Smooth muscle cell (in vitro differentiated cells): ENCODE results near the gene DYNC1H1. TPM values are rescaled to one million over a fixed set of nuclear protein-coding genes. Genes with fewer than 3 reads are reported as not detected.
A peak's percentile ranks its signal among the peaks of the same experiment; 100 is the strongest.
"Not testable (repeated sequence)": the region's sequence is repeated elsewhere in the genome, so short reads cannot be mapped to it uniquely, and the experiment has no call there.

Experiments used
- DNase-seq: peaks from one replicate; lab custom pipeline; 2025; ENCODE audit not compliant: unreplicated experiment; lab: John Stamatoyannopoulos, UW
- H2AFZ ChIP-seq: fragments of 200-600 bp; sonication (generic); 2 replicates; pipeline ENCODE4 v1.6.0; 2016; ENCODE audit warnings: antibody characterized with exemption, low read depth, mild to moderate bottlenecking
- H3F3A ChIP-seq: fragments of 200-600 bp; sonication (generic); 2 replicates; pipeline ENCODE4 v1.6.0; 2017; ENCODE audit warnings: antibody characterized with exemption, low read depth
- H3K27ac ChIP-seq: fragments of 200-600 bp; sonication (generic); 2 replicates; pipeline ENCODE4 v1.5.1; 2016; ENCODE audit warnings: low read depth, mild to moderate bottlenecking
- H3K27me3 ChIP-seq: fragments of 200-600 bp; sonication (generic); 2 replicates; pipeline ENCODE4 v1.6.1; 2016; ENCODE audit warnings: low read depth, mild to moderate bottlenecking
- H3K36me3 ChIP-seq: fragments of 200-600 bp; sonication (generic); 2 replicates; pipeline ENCODE4 v1.5.1; 2016; ENCODE audit warnings: low read depth
- H3K4me1 ChIP-seq: fragments of 200-600 bp; sonication (generic); 2 replicates; pipeline ENCODE4 v1.5.1; 2016; ENCODE audit warnings: low read depth
- H3K4me2 ChIP-seq: fragments of 200-600 bp; sonication (generic); 2 replicates; pipeline ENCODE4 v1.6.0; 2016; ENCODE audit warnings: mild to moderate bottlenecking
- H3K4me3 ChIP-seq: fragments of 200-600 bp; sonication (generic); 2 replicates; pipeline ENCODE4 v1.5.1; 2016; ENCODE audit warnings: mild to moderate bottlenecking
- H3K79me2 ChIP-seq: fragments of 200-600 bp; sonication (generic); 2 replicates; pipeline ENCODE4 v1.6.0; 2016; ENCODE audit warnings: low read depth, mild to moderate bottlenecking
- H3K9ac ChIP-seq: fragments of 200-600 bp; sonication (generic); 2 replicates; pipeline ENCODE4 v1.6.0; 2016; ENCODE audit warnings: low read depth
- H3K9me3 ChIP-seq: fragments of 200-600 bp; sonication (generic); replicated peaks from 2 replicates; pipeline ENCODE4 v1.5.1; 2016; ENCODE audit warnings: low read depth
- H4K20me1 ChIP-seq: fragments of 200-600 bp; sonication (generic); 2 replicates; pipeline ENCODE4 v1.6.0; 2016; ENCODE audit warnings: low read depth
- CTCF ChIP-seq: fragments of 200-600 bp; sonication (generic); IDR thresholded peaks from 2 replicates; pipeline ENCODE4 v1.5.1; 2017; ENCODE audit warnings: borderline replicate concordance, mild to moderate bottlenecking, antibody characterized with exemption; ENCODE audit not compliant: insufficient read depth, poor library complexity, severe bottlenecking
- WGBS: methylation state at CpG from one replicate; pipeline ENCODE4 v1.1.7; 2016; ENCODE audit warnings: low lambda C conversion rate; 5-methylcytosine and 5-hydroxymethylcytosine counted together
- polyA plus RNA-seq: library from polyadenylated mRNA; unstranded; fragments of >200 nt; fragmentation: Nextera tagmentation; extraction: Ambion mirVana; gene quantifications from 2 replicates; pipeline ENCODE4 v1.2.1, GENCODE V29; 2016
- total RNA-seq: library from RNA; depleted of rRNA; stranded (reverse); fragments of >200 nt; gene quantifications from 2 replicates; pipeline ENCODE4 v1.2.3, GENCODE V29; 2014

The DYNC1H1 gene
- total and polyA plus RNA-seq, 2 experiments from 2014 or later: 137 to 399 TPM

- no peak for DNase-seq
- Histone ChIP-seq H3K79me2 (peaks cover 50% of the 10 kb centered on the region), H3K4me3 (no peak overlapping the region), H4K20me1 (peaks cover 69% of the 10 kb centered on the region), H3K27ac (peak overlapping the region; percentile 69), H3K4me2 (no peak overlapping the region), H3K9ac (no peak overlapping the region), H3K27me3 (no peaks in the 10 kb centered on the region), H3K36me3 (peaks cover 31% of the 10 kb centered on the region), H3K4me1 (no peaks in the 10 kb centered on the region), H2AFZ (no peak overlapping the region), H3K9me3 (no peaks in the 10 kb centered on the region), H3F3A (peaks cover 6% of the 10 kb centered on the region)
- TF ChIP-seq CTCF: no peak
- WGBS: 96% methylated on average over 10 of the region's 10 CpGs
Observed at GRCh38 chr14:101980251-101980650, 15.9 kb downstream of the DYNC1H1 start.

GRCh38 chr14:101980700-101981099 lies 16.3 kb downstream of the DYNC1H1 start:
- H3K79me2 ChIP-seq: peaks cover 47% of the 10 kb centered on the region
- H3K36me3 ChIP-seq: peaks cover 31% of the 10 kb centered on the region
- no peak overlapping the region for H2AFZ ChIP-seq
- H3K9ac ChIP-seq: no peak overlapping the region
- 30% methylated on average over 2 of the region's 2 CpGs for WGBS
- peak overlapping the region; percentile 69 for H3K27ac ChIP-seq
- H3K4me1 ChIP-seq: no peaks in the 10 kb centered on the region
- no peak overlapping the region for H3K4me3 ChIP-seq
- peaks cover 69% of the 10 kb centered on the region for H4K20me1 ChIP-seq
- TF ChIP-seq CTCF: no peak
- peaks cover 6% of the 10 kb centered on the region for H3F3A ChIP-seq
- no peaks in the 10 kb centered on the region for H3K27me3 ChIP-seq
- no peak for DNase-seq
- no peak overlapping the region for H3K4me2 ChIP-seq
- no peaks in the 10 kb centered on the region for H3K9me3 ChIP-seq

- no peak overlapping the region for H3K4me2 ChIP-seq
- H3K4me3 ChIP-seq: no peak overlapping the region
- peaks cover 67% of the 10 kb centered on the region for H4K20me1 ChIP-seq
- no peak overlapping the region for H2AFZ ChIP-seq
- peaks cover 30% of the 10 kb centered on the region for H3K36me3 ChIP-seq
- no peak overlapping the region for H3K27ac ChIP-seq
- peaks cover 6% of the 10 kb centered on the region for H3F3A ChIP-seq
- H3K27me3 ChIP-seq: no peaks in the 10 kb centered on the region
- H3K9ac ChIP-seq: no peak overlapping the region
- TF ChIP-seq CTCF: no peak
- no peaks in the 10 kb centered on the region for H3K9me3 ChIP-seq
- DNase-seq: no peak
- peaks cover 31% of the 10 kb centered on the region for H3K79me2 ChIP-seq
- 98% methylated on average over 6 of the region's 6 CpGs for WGBS
- no peaks in the 10 kb centered on the region for H3K4me1 ChIP-seq
Observed at GRCh38 chr14:101982621-101983020, 18.2 kb downstream of the DYNC1H1 start.

- WGBS: 96% methylated on average over 7 of the region's 12 CpGs
- H3K9me3 ChIP-seq, H3K4me2 ChIP-seq, H3K4me1 ChIP-seq, H3K27ac ChIP-seq, H3K27me3 ChIP-seq, H2AFZ ChIP-seq, H3K4me3 ChIP-seq, H3F3A ChIP-seq, H3K9ac ChIP-seq, DNase-seq: not testable (repeated sequence)
- Histone ChIP-seq H3K36me3 (peaks cover 21% of the 10 kb centered on the region), H3K79me2 (peaks cover 23% of the 10 kb centered on the region), H4K20me1 (peaks cover 63% of the 10 kb centered on the region)
Observed at GRCh38 chr14:101984831-101985230, 20.5 kb downstream of the DYNC1H1 start.
